H1 (cell line): Measurements from ENCODE around the gene TCN2. TPM values are rescaled to one million over a fixed set of nuclear protein-coding genes. Genes with fewer than 3 reads are reported as not detected.

Experiments used
- POLR2A ChIP-seq, 2 experiments: IDR thresholded peaks; 1 replicate in 1 of 2; 2 replicates in 1 of 2; pipeline ENCODE4 v1.6.1; 2011; ENCODE audit warnings: low read depth in 2 of 2, low read length in 2 of 2, mild to moderate bottlenecking in 2 of 2; ENCODE audit errors: control extremely low read depth in 1 of 2
- polyA plus RNA-seq, 7 experiments: library from polyadenylated mRNA; depleted of rRNA in 3 of 7; stranded (reverse) in 5 of 7; unstranded in 2 of 7; fragments of >200 nt in 5 of 7; fragments of 200-250 nt in 2 of 7; gene quantifications; 1 replicate in 5 of 7; 2 replicates in 1 of 7; 4 replicates in 1 of 7; pipeline versions ENCODE4 v1.2.1 to v1.2.3, GENCODE V29; 2011 to 2013; ENCODE audit warnings: missing spikeins in 2 of 7, mixed read lengths in 2 of 7
- total RNA-seq: library from RNA; stranded (reverse); fragmentation: NEBNext Ultra II Directional; extraction: Animal tissue kit (Norgen Biotek cat#: 25700); gene quantifications from 2 replicates; pipeline ENCODE4 v1.2.1, GENCODE V29; 2021

The TCN2 gene
- total and polyA plus RNA-seq, 2 of the 8 experiments (the other 6 are each of a cell fraction or from before 2014, with no cell fraction given), result 30.0 to 87.8 TPM

DNA sequence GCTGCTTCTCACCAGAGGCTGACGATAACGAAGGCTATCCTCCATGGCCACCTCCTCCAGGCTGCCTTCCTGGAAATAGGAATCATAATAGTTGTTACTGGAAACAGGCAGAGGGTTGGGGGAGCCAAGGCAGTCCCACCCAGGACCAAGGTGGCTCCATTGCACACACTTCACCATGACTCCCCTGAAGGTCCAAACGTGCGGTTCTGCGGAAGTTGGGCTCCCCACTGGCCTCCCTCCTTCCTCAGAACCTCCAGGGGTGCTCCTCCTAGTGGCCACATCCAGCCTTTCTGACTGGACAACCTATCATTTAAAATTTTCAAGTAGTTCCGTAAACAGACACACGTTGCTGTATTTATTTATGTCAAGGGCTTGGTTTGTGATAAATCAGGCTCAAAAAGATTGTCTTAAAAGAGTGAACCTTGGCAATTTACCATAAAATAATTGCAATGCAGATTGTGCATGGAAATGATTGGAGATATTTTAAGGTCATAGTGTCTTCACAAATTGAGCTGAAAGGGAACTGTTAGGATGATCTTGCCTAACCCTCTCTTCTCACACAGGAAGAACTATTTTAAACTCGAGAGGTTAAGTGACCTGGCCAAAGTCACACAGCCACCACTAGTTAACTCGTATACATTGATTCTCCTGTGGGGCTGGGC is 1.4 kb upstream of the TCN2 start (continued):
- TF ChIP-seq POLR2A (IDR thresholded peaks at IDR 0.05; ENCODE audit: control extremely low read depth in 1 of 2, low read depth in 2 of 2, low read length in 2 of 2), result no peak
